Measurements from ENCODE around the gene BPIFB6.

Gene BPIFB6

DNA sequence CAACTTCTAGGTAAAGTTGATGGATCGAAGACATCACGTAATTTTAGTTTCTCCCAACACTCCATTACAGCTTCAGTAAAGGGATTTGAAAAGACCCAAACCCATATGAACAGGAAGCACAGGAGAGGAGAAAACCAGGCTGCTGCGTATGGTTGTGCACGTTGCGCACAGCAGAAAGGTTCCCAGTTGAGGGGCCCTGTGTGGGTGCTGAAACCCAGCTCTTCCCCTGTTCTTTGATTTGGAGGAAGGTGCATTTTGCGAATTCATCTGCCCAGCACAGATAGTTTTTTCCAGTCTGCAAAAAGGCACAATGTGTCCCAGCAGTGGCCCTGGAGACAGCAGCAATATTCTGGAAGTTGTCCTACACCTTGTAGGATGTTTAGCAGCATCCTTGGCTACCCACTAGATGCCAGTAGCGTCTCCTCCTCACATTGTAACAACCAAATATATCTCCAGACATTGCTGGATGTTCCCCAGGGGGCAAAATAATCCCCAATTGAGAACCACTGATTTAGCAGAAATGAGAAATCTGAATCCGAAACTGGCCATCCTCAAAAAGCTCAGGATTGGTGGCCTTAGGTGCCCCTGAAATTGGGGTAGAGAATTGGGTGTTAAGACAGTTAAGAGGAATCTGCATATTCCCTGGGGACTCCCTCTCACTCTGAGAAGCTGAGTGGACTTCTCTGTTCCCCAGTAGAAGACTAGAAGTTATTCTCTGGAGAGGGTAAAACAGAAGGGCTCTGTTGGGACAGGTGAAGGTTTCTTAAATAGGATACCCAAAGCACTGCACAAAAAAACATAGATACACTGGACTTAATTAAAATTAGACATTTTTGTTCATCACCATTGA is 39.4 kb upstream of the BPIFB6 start:
- TF ChIP-seq EZH2phosphoT487 (IDR thresholded peaks at IDR 0.05; ENCODE audit: borderline replicate concordance, low read length) = no peak
- TF ChIP-seq, protein P1, sequence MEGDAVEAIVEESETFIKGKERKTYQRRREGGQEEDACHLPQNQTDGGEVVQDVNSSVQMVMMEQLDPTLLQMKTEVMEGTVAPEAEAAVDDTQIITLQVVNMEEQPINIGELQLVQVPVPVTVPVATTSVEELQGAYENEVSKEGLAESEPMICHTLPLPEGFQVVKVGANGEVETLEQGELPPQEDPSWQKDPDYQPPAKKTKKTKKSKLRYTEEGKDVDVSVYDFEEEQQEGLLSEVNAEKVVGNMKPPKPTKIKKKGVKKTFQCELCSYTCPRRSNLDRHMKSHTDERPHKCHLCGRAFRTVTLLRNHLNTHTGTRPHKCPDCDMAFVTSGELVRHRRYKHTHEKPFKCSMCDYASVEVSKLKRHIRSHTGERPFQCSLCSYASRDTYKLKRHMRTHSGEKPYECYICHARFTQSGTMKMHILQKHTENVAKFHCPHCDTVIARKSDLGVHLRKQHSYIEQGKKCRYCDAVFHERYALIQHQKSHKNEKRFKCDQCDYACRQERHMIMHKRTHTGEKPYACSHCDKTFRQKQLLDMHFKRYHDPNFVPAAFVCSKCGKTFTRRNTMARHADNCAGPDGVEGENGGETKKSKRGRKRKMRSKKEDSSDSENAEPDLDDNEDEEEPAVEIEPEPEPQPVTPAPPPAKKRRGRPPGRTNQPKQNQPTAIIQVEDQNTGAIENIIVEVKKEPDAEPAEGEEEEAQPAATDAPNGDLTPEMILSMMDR (IDR thresholded peaks at IDR 0.05; ENCODE audit: low read depth, low read length, poor library complexity, severe bottlenecking) = no peak
- H3K4me3 ChIP-seq (ENCODE audit: low read length) = no peak overlapping the region

DNA sequence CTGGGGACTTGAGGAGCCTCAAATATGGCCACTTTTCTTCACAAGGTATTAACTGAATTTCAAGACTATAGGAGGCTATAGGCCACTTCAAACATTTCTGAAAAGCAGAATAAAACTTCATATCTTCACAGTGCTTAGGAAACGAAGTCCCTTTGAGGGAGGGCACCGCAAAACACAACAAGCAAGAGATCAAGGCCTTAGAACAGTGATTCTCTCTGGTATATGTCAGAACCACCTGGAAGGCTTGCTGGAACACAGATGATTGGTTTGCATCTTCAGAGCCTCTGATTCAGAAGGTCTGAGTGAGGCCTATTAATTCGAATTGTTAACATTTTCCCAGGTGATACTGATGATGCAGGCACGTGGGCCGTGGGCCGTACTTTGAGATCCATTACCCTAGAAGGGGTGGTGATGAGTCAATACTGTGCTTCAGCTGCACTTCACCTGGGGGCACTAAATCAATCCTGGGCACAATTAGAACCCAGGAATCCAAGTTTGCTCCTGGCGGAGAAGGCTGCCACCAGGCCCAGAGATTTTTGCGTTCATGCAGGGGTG is 37.9 kb upstream of the BPIFB6 start:
- no peaks in the 10 kb centered on the region for H3K36me3 ChIP-seq (ENCODE audit: control insufficient read depth, low read length)
- TF ChIP-seq, protein P1 (IDR thresholded peaks at IDR 0.05; ENCODE audit: low read depth, low read length, poor library complexity, severe bottlenecking) = no peak
- no peak for TF ChIP-seq EZH2phosphoT487 (IDR thresholded peaks at IDR 0.05; ENCODE audit: borderline replicate concordance, low read length)
- no peak overlapping the region for H3K4me2 ChIP-seq (ENCODE audit: low read length)
- peaks cover 7% of the 10 kb centered on the region; the same call in 1 of the 2 replicates for H3K9me3 ChIP-seq (ENCODE audit: control insufficient read depth, insufficient read depth, low read length)
- no peaks in the 10 kb centered on the region for H3K4me1 ChIP-seq (ENCODE audit: control insufficient read depth, low read length)
- no peak overlapping the region for H3K4me3 ChIP-seq (ENCODE audit: low read length)
- peaks cover 5% of the 10 kb centered on the region; the same call in 1 of the 2 replicates for H3K27me3 ChIP-seq (ENCODE audit: control insufficient read depth, low read length)
- no peaks in the 10 kb centered on the region for H3F3A ChIP-seq (ENCODE audit: control insufficient read depth, insufficient read depth)
- H3K27ac ChIP-seq (ENCODE audit: low read depth, low read length) = no peak overlapping the region
- no peaks in the 10 kb centered on the region for H3K79me2 ChIP-seq (ENCODE audit: control insufficient read depth, low read length)
- H3K9me2 ChIP-seq (replicated peaks; ENCODE audit: control insufficient read depth, low read length) = no peaks in the 10 kb centered on the region
- no peaks in the 10 kb centered on the region for H4K20me1 ChIP-seq (ENCODE audit: control insufficient read depth, insufficient read depth, low read depth, low read length)

More for the DNA sequence above, 39.4 kb upstream of the BPIFB6 start:
- Histone ChIP-seq H3K4me1 (ENCODE audit: control insufficient read depth, low read length) (no peaks in the 10 kb centered on the region), H3K27me3 (ENCODE audit: control insufficient read depth, low read length) (peaks cover 5% of the 10 kb centered on the region; the same call in 1 of the 2 replicates), H4K20me1 (ENCODE audit: control insufficient read depth, insufficient read depth, low read depth, low read length) (no peaks in the 10 kb centered on the region), H3K36me3 (ENCODE audit: control insufficient read depth, low read length) (no peaks in the 10 kb centered on the region), H3K9me3 (ENCODE audit: control insufficient read depth, insufficient read depth, low read length) (peaks cover 7% of the 10 kb centered on the region; the same call in 1 of the 2 replicates), H3K79me2 (ENCODE audit: control insufficient read depth, low read length) (no peaks in the 10 kb centered on the region), H3F3A (ENCODE audit: control insufficient read depth, insufficient read depth) (no peaks in the 10 kb centered on the region), H3K4me2 (ENCODE audit: low read length) (no peak overlapping the region), H3K9me2 (replicated peaks; ENCODE audit: control insufficient read depth, low read length) (no peaks in the 10 kb centered on the region), H3K27ac (ENCODE audit: low read depth, low read length) (no peak overlapping the region)

DNA sequence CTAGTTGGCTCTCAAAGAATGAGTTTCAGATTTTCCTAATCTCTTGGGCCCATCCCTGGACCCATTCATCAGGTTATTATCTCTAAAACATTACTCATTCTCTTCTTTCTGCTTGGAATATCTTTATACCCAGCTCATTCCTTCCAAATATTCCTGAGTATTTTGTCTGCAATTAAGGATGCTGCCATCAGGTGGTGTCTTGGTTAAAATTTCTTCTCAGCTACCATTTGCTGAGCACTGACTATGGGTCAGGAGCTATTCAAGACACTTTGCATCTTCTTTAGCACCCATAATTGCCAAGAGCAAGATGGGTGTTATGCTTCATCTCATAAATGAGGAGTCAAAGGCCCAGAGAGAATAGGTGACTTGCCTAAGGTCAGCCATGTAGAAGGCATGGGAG is 35.6 kb upstream of the BPIFB6 start:
- no peaks in the 10 kb centered on the region for H3F3A ChIP-seq (ENCODE audit: control insufficient read depth, insufficient read depth)
- H3K4me2 ChIP-seq (ENCODE audit: low read length) = no peak overlapping the region
- peaks cover 5% of the 10 kb centered on the region; the same call in 1 of the 2 replicates for H3K27me3 ChIP-seq (ENCODE audit: control insufficient read depth, low read length)
- H3K79me2 ChIP-seq (ENCODE audit: control insufficient read depth, low read length) = no peaks in the 10 kb centered on the region
- H3K4me3 ChIP-seq (ENCODE audit: low read length) = no peak overlapping the region
- H3K4me1 ChIP-seq (ENCODE audit: control insufficient read depth, low read length) = no peaks in the 10 kb centered on the region
- H3K9me3 ChIP-seq (ENCODE audit: control insufficient read depth, insufficient read depth, low read length) = peaks cover 7% of the 10 kb centered on the region; the same call in 1 of the 2 replicates
- H3K36me3 ChIP-seq (ENCODE audit: control insufficient read depth, low read length) = no peaks in the 10 kb centered on the region
- H3K9me2 ChIP-seq (replicated peaks; ENCODE audit: control insufficient read depth, low read length) = no peaks in the 10 kb centered on the region
- no peak overlapping the region for H3K27ac ChIP-seq (ENCODE audit: low read depth, low read length)
- no peak for TF ChIP-seq EZH2phosphoT487 (IDR thresholded peaks at IDR 0.05; ENCODE audit: borderline replicate concordance, low read length)
- TF ChIP-seq, protein P1 (IDR thresholded peaks at IDR 0.05; ENCODE audit: low read depth, low read length, poor library complexity, severe bottlenecking) = no peak
- H4K20me1 ChIP-seq (ENCODE audit: control insufficient read depth, insufficient read depth, low read depth, low read length) = no peaks in the 10 kb centered on the region

Data from DOHH2 (cell line).